Stimulated activated CD8-positive, alpha-beta memory T cell treated with anti-CD3 and anti-CD28 coated beads, Interleukin-2, amount 100 ng/mL, for 1 hour (primary cell): Measurements from ENCODE around the gene MARCKSL1.
"Not testable (repeated sequence)": the region's sequence is repeated elsewhere in the genome, so short reads cannot be mapped to it uniquely, and the experiment has no call there.

Source experiments
- DNase-seq, 2 donors: peaks; one replicate each; pipeline ENCODE4 v3.0.0-alpha.2; 2020; ENCODE audit warnings: low read depth in 2 of 2

Gene MARCKSL1

DNA sequence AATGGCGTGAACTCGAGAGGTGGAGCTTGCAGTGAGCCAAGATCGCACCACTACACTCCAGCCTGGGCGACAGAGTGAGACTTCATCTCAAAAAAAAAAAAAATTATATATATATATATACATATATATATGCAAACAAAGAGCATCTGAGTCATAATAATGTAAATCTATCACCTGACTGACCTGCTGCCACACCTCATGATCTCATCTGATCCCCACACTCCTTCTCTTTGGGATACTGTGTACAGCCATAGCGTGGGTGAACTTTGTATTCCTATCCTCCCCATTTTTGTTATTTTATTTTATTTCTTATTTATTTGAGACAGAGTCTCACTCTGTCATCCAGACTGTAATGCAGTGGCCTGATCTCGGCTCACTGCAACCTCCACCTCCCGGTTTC lies 46.8 kb downstream of the MARCKSL1 start:
- DNase-seq: no peak

DNA sequence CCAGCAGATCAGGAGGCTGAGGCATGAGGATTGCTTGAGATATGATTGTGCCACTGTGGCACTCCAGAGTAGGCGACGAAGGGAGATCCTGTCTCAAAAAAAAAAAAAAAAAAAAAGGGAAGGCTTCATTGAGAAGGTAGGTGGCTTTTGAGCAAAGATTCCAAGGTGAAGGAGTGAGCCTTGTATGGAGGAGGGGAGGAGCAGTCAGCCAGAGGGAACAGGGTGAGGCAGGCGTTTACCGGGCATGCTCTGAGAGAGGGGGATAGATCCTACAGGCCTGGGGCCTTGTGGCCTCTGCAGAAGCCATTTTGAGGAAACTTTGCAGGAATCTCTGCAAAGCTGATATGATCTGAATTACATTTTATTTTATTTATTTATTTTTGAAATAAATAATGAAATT lies 49.3 kb downstream of the MARCKSL1 start:
- DNase-seq: no peak

DNA sequence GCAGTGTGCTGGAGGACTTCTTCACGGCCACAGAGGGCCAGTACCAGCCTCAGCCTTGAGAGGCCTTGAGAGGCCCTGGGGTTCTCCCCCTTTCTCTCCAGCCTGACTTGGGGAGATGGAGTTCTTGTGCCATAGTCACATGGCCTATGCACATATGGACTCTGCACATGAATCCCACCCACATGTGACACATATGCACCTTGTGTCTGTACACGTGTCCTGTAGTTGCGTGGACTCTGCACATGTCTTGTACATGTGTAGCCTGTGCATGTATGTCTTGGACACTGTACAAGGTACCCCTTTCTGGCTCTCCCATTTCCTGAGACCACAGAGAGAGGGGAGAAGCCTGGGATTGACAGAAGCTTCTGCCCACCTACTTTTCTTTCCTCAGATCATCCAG lies 50.4 kb downstream of the MARCKSL1 start:
- no peak for DNase-seq

DNA sequence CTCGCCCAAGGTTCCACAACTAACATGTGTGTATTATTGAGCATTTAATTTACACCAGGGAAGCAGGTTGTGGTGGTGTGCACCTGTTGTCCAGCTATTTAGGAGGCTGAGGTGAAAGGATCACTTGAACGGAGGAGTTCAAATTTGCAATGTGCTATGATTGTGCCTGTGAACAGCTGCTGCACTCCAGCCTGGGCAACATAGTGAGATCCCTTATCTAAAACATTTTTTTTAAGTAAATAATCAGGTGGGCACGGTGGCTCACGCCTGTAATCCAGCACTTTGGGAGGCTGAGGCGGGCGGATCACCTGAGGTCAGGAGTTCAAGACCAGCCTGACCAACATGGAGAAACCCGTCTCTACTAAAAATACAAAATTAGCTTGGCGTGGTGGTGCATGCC lies 51.3 kb downstream of the MARCKSL1 start:
- not testable (repeated sequence) for DNase-seq
